Activated CD4-positive, CD25-positive, alpha-beta regulatory T cell (primary cell): Measurements from ENCODE around the gene TMC8.

Experiments
- DNase-seq, 4 experiments: peaks; one replicate each; lab custom pipeline; 2025; lab: John Stamatoyannopoulos, UW

The TMC8 gene

GRCh38 chr17:78180083-78180482, 49.5 kb downstream of the TMC8 start:
- no peak for DNase-seq

GRCh38 chr17:78180508-78180907, 49.9 kb downstream of the TMC8 start:
- no peak for DNase-seq

GRCh38 chr17:78182504-78182903, 51.9 kb downstream of the TMC8 start:
- no peak for DNase-seq

GRCh38 chr17:78183916-78184315, 53.3 kb downstream of the TMC8 start:
- no peak for DNase-seq

GRCh38 chr17:78184351-78184750, 53.8 kb downstream of the TMC8 start:
- DNase-seq = no peak

- DNase-seq = no peak
Observed at GRCh38 chr17:78184868-78185267, 54.3 kb downstream of the TMC8 start.

GRCh38 chr17:78185981-78186691, 55.6 kb downstream of the TMC8 start:
- no peak for DNase-seq

- peak; percentile 59 to 81 (median 70) for DNase-seq
Observed at GRCh38 chr17:78186692-78187595, 56.4 kb downstream of the TMC8 start, which contains the start of the genes AFMID and TK1. AFMID (plus strand) TSS chr17:78187362; CDS start chr17:78187371, 9 bp downstream. TK1 (minus strand) TSS chr17:78187052; CDS start chr17:78186994, 58 bp downstream.
